ENCODE data around the gene ARID1B. TPM values are rescaled to one million over a fixed set of nuclear protein-coding genes. Genes with fewer than 3 reads are reported as not detected.

Gene ARID1B
- total RNA-seq, 1 donor from 2014 or later = 75.4 TPM

- H3K9me3 Mint-ChIP-seq (ENCODE audit: unreplicated experiment) = no peaks in the 10 kb centered on the region
- no peaks in the 10 kb centered on the region for H3K9me3 ChIP-seq (ENCODE audit: insufficient read depth, low read depth, low read length)
- no peak overlapping the region for H3K9ac ChIP-seq (ENCODE audit: low read length)
- H3K79me2 ChIP-seq (ENCODE audit: insufficient read depth, low read length) = no peaks in the 10 kb centered on the region
- H3K4me3 Mint-ChIP-seq (ENCODE audit: unreplicated experiment) = no peak overlapping the region
- peaks cover 17% of the 10 kb centered on the region for H3K36me3 ChIP-seq (ENCODE audit: insufficient read depth, low read length)
- peak overlapping the region; percentile 51 for H3K4me2 ChIP-seq (ENCODE audit: low read length)
- H3K4me3 ChIP-seq (ENCODE audit: insufficient read depth, low read depth, low read length) = no peak overlapping the region
- FAIRE-seq (no peak), DNase-seq (ENCODE audit: low read depth) (peak; percentile 23)
- H3K27me3 Mint-ChIP-seq (ENCODE audit: low read depth, unreplicated experiment) = no peaks in the 10 kb centered on the region
- no peaks in the 10 kb centered on the region for H3K27me3 ChIP-seq (ENCODE audit: insufficient read depth, low read length)
- peaks cover 16% of the 10 kb centered on the region for H3K4me1 ChIP-seq (ENCODE audit: insufficient read depth, low read length)
- no peaks in the 10 kb centered on the region for H4K20me1 ChIP-seq (ENCODE audit: insufficient read depth, low read length)
- H3K27ac Mint-ChIP-seq (ENCODE audit: unreplicated experiment) = no peak overlapping the region
- no peaks in the 10 kb centered on the region for H3K4me1 Mint-ChIP-seq (ENCODE audit: low read depth, unreplicated experiment)
- TF ChIP-seq CTCF (IDR thresholded peaks at IDR 0.05; ENCODE audit: insufficient read depth, low read depth, low read length) = peak; percentile 89
- no peak for TF ChIP-seq EZH2 (IDR thresholded peaks at IDR 0.05; ENCODE audit: insufficient read depth, low read length)
- H3K36me3 Mint-ChIP-seq (ENCODE audit: low read depth, unreplicated experiment) = peaks cover 14% of the 10 kb centered on the region
- no peak overlapping the region for H2AFZ ChIP-seq (ENCODE audit: low read depth, low read length)
- H3K27ac ChIP-seq (ENCODE audit: low read depth, low read length) = no peak overlapping the region
Measured at GRCh38 chr6:157184202-157185015, 407.2 kb downstream of the ARID1B start.

- H3K36me3 ChIP-seq (ENCODE audit: insufficient read depth, low read length) = peaks cover 23% of the 10 kb centered on the region
- DNase-seq (ENCODE audit: low read depth) = no peak
- no peak overlapping the region for H2AFZ ChIP-seq (ENCODE audit: low read depth, low read length)
- no peaks in the 10 kb centered on the region for H3K79me2 ChIP-seq (ENCODE audit: insufficient read depth, low read length)
- H3K9me3 Mint-ChIP-seq (ENCODE audit: unreplicated experiment) = no peaks in the 10 kb centered on the region
- H3K27me3 ChIP-seq (ENCODE audit: insufficient read depth, low read length) = no peaks in the 10 kb centered on the region
- H3K4me3 Mint-ChIP-seq (ENCODE audit: unreplicated experiment) = no peak overlapping the region
- H3K4me3 ChIP-seq (ENCODE audit: insufficient read depth, low read depth, low read length) = no peak overlapping the region
- H3K27ac ChIP-seq (ENCODE audit: low read depth, low read length) = no peak overlapping the region
- H3K4me2 ChIP-seq (ENCODE audit: low read length) = no peak overlapping the region
- no peaks in the 10 kb centered on the region for H3K27me3 Mint-ChIP-seq (ENCODE audit: low read depth, unreplicated experiment)
- no peaks in the 10 kb centered on the region for H3K9me3 ChIP-seq (ENCODE audit: insufficient read depth, low read depth, low read length)
- H3K36me3 Mint-ChIP-seq (ENCODE audit: low read depth, unreplicated experiment) = peaks cover 20% of the 10 kb centered on the region
- TF ChIP-seq EZH2 (IDR thresholded peaks at IDR 0.05; ENCODE audit: insufficient read depth, low read length) = no peak
- no peak for TF ChIP-seq CTCF (IDR thresholded peaks at IDR 0.05; ENCODE audit: insufficient read depth, low read depth, low read length)
- peaks cover 16% of the 10 kb centered on the region for H3K4me1 ChIP-seq (ENCODE audit: insufficient read depth, low read length)
- FAIRE-seq = no peak
- H3K4me1 Mint-ChIP-seq (ENCODE audit: low read depth, unreplicated experiment) = no peaks in the 10 kb centered on the region
- H4K20me1 ChIP-seq (ENCODE audit: insufficient read depth, low read length) = no peaks in the 10 kb centered on the region
- H3K27ac Mint-ChIP-seq (ENCODE audit: unreplicated experiment) = no peak overlapping the region
- H3K9ac ChIP-seq (ENCODE audit: low read length) = no peak overlapping the region
Measured at GRCh38 chr6:157185171-157185570, 408.0 kb downstream of the ARID1B start.

- Mint-ChIP-seq H3K4me1 (ENCODE audit: low read depth, unreplicated experiment) (no peaks in the 10 kb centered on the region), H3K9me3 (ENCODE audit: unreplicated experiment) (no peaks in the 10 kb centered on the region), H3K4me3 (ENCODE audit: unreplicated experiment) (no peak overlapping the region), H3K27ac (ENCODE audit: unreplicated experiment) (no peak overlapping the region), H3K27me3 (ENCODE audit: low read depth, unreplicated experiment) (no peaks in the 10 kb centered on the region), H3K36me3 (ENCODE audit: low read depth, unreplicated experiment) (peaks cover 21% of the 10 kb centered on the region)
- Histone ChIP-seq H3K79me2 (ENCODE audit: insufficient read depth, low read length) (no peaks in the 10 kb centered on the region), H3K4me3 (ENCODE audit: insufficient read depth, low read depth, low read length) (no peak overlapping the region), H4K20me1 (ENCODE audit: insufficient read depth, low read length) (no peaks in the 10 kb centered on the region), H3K27ac (ENCODE audit: low read depth, low read length) (no peak overlapping the region), H3K4me2 (ENCODE audit: low read length) (no peak overlapping the region), H3K36me3 (ENCODE audit: insufficient read depth, low read length) (peaks cover 28% of the 10 kb centered on the region), H3K9ac (ENCODE audit: low read length) (no peak overlapping the region), H3K9me3 (ENCODE audit: insufficient read depth, low read depth, low read length) (no peaks in the 10 kb centered on the region), H2AFZ (ENCODE audit: low read depth, low read length) (no peak overlapping the region), H3K27me3 (ENCODE audit: insufficient read depth, low read length) (no peaks in the 10 kb centered on the region), H3K4me1 (ENCODE audit: insufficient read depth, low read length) (peaks cover 16% of the 10 kb centered on the region)
- DNase-seq (ENCODE audit: low read depth) (no peak), FAIRE-seq (no peak)
- TF ChIP-seq CTCF (IDR thresholded peaks at IDR 0.05; ENCODE audit: insufficient read depth, low read depth, low read length) (no peak), EZH2 (IDR thresholded peaks at IDR 0.05; ENCODE audit: insufficient read depth, low read length) (no peak)
Measured at GRCh38 chr6:157185986-157186385, 408.8 kb downstream of the ARID1B start.

All from astrocyte (in vitro differentiated cells and primary cell).